Keratinocyte (primary cell): Measurements from ENCODE around the gene KDM1B.

Experiments used
- EZH2 ChIP-seq: IDR thresholded peaks from one replicate; pipeline ENCODE4 v1.6.1; 2012; ENCODE audit warnings: inconsistent platforms, mild to moderate bottlenecking, low read length, moderate library complexity
- TF ChIP-seq, protein P1 (sequence below), 3 experiments: IDR thresholded peaks in 1 of 3; conservative IDR thresholded peaks in 1 of 3; optimal IDR thresholded peaks in 1 of 3; 2 replicates in 2 of 3; 3 replicates in 1 of 3; pipeline versions ENCODE3 to v1.5.1; 2011; ENCODE audit warnings: low read length in 3 of 3, mild to moderate bottlenecking in 3 of 3, moderate library complexity in 2 of 3, control low read depth in 1 of 3, inconsistent platforms in 1 of 3; ENCODE audit not compliant: insufficient read depth in 2 of 3; ENCODE audit errors: extremely low read depth in 1 of 3

DNA sequence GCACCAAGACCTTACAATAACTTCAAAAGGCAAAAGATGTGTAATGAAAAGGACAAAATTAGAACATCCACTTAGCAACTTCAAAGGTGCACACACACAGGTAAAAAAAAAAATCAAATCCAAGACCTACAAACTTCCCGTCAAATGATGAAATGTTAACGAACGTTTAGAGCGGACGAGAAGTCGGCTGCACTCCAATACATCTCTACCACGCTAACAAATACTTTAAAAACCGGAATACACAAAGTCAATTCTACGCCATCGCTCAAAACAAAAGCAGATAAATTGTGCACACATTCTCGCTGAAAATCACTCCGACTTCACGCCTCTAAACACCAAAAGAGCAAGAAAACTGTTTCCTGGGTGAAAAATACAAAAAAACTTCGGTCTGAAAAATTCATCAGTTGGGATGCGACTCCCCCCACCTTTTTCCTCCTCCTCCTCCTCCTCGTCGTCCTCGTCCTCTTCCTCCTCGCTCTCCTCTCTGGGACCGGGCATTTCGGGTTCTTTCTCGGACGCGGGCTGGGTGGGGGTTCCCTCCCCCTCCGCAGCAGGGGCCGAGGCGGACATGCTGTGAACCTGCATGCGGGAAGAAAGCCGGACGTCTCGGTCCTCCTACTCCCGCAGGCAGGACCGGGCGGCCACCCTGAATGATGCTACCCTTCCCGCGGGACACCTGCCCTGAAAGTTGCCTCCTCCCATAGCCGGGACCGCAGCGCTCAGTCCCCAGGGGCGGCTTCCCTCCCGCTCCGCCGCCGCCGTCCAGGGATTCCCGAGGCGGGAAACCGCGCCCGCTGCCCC, 108.4 kb downstream of the KDM1B start:
- TF ChIP-seq, protein P1, sequence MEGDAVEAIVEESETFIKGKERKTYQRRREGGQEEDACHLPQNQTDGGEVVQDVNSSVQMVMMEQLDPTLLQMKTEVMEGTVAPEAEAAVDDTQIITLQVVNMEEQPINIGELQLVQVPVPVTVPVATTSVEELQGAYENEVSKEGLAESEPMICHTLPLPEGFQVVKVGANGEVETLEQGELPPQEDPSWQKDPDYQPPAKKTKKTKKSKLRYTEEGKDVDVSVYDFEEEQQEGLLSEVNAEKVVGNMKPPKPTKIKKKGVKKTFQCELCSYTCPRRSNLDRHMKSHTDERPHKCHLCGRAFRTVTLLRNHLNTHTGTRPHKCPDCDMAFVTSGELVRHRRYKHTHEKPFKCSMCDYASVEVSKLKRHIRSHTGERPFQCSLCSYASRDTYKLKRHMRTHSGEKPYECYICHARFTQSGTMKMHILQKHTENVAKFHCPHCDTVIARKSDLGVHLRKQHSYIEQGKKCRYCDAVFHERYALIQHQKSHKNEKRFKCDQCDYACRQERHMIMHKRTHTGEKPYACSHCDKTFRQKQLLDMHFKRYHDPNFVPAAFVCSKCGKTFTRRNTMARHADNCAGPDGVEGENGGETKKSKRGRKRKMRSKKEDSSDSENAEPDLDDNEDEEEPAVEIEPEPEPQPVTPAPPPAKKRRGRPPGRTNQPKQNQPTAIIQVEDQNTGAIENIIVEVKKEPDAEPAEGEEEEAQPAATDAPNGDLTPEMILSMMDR (optimal IDR thresholded peaks at IDR 0.05 in 1 of 3, IDR thresholded peaks at IDR 0.05 in 1 of 3, conservative IDR thresholded peaks at IDR 0.05 in 1 of 3; ENCODE audit: extremely low read depth in 1 of 3, insufficient read depth in 2 of 3, low read length in 3 of 3), result no peak
- TF ChIP-seq EZH2, result no peak
